K562 (cell line): ENCODE measurements around the gene PRSS12. TPM values are rescaled to one million over a fixed set of nuclear protein-coding genes. Genes with fewer than 3 reads are reported as not detected.

Experiments
- ATAC-seq: fragments of 200-7000 bp; cut with Tn5 transposase; 3 replicates; pipeline ENCODE4 v1.9.1; 2020; ENCODE audit warnings: moderate library complexity
- BruUV-seq: library from RNA; stranded (reverse); fragments of 400-500 nt; replicated peaks from 2 replicates; lab custom pipeline; 2021; lab: Mats Ljungman, UMichigan
- CTCF ChIA-PET: fragments of 300-600 bp; formaldehyde crosslinking; extraction: SDS; loops from one replicate; lab custom pipeline; 2021; ENCODE audit warnings: low intra/inter-chr PET ratio; lab: Yijun Ruan, JAX
- POLR2A ChIA-PET: fragments of 300-600, 350-650 bp; sonication (Branson Sonifier 250); formaldehyde crosslinking; extraction: SDS; loops from one replicate; lab custom pipeline; 2021; ENCODE audit warnings: antibody characterized with exemption, inconsistent platforms; lab: Yijun Ruan, JAX
- DNase-seq, 4 experiments: peaks; one replicate each; pipeline versions ENCODE4 v3.0.0 to v3.0.0-alpha.2; 2011 to 2018; ENCODE audit warnings: low spot score in 3 of 4, mixed read lengths in 3 of 4; ENCODE audit errors: extremely low read depth in 1 of 4
- FAIRE-seq: peaks from 2 replicates; lab custom pipeline; 2011; peaks lifted over from hg19 to GRCh38; lab: Jason Lieb, UNC
- H2AFZ ChIP-seq: 2 replicates; pipeline ENCODE4 v1.6.0; 2011; ENCODE audit warnings: low read depth, low read length, control low read depth, inconsistent platforms
- H3K27ac ChIP-seq: fragments of 200-600 bp; 3 replicates; pipeline ENCODE4 v1.8.0; 2011; ENCODE audit warnings: low read depth, mild to moderate bottlenecking, control low read depth, inconsistent platforms, low read length, moderate library complexity, mixed read lengths; ENCODE audit errors: extremely low read depth
- H3K27me3 ChIP-seq, 2 experiments: fragments of 300-600 bp in 1 of 2; 2 replicates in 1 of 2; 3 replicates in 1 of 2; pipeline versions ENCODE4 v1.6.0 to v1.8.0; 2011; ENCODE audit warnings: inconsistent platforms in 2 of 2, low read length in 2 of 2, mild to moderate bottlenecking in 1 of 2, mixed read lengths in 1 of 2, moderate library complexity in 1 of 2; ENCODE audit not compliant: control insufficient read depth in 2 of 2, insufficient read depth in 2 of 2
- H3K36me3 ChIP-seq: fragments of 300-600 bp; 3 replicates; pipeline ENCODE4 v1.8.0; 2011; ENCODE audit warnings: mild to moderate bottlenecking, low read length, inconsistent platforms; ENCODE audit not compliant: control insufficient read depth, insufficient read depth
- H3K4me1 ChIP-seq, 2 experiments: fragments of 200-600 bp in 1 of 2; replicated peaks in 1 of 2; 2 replicates in 1 of 2; 3 replicates in 1 of 2; pipeline versions ENCODE4 v1.5.1 to v1.8.0; 2011; ENCODE audit warnings: inconsistent platforms in 2 of 2, low read length in 2 of 2, mild to moderate bottlenecking in 1 of 2, mixed read lengths in 1 of 2, moderate library complexity in 1 of 2; ENCODE audit not compliant: control insufficient read depth in 2 of 2, insufficient read depth in 2 of 2
- H3K4me2 ChIP-seq: 2 replicates; pipeline ENCODE4 v1.6.1; 2011; ENCODE audit warnings: low read length, control low read depth, inconsistent platforms, mixed read lengths; ENCODE audit not compliant: insufficient read depth
- H3K4me3 ChIP-seq: fragments of 200-600 bp; sonication (generic), shearing (Covaris generic); 2 replicates; pipeline ENCODE4 v1.5.1; 2016; ENCODE audit warnings: control low read depth, inconsistent platforms
- H3K79me2 ChIP-seq: fragments of 200-600 bp; 3 replicates; pipeline ENCODE4 v1.8.0; 2011; ENCODE audit warnings: low read length, inconsistent platforms; ENCODE audit not compliant: control insufficient read depth, insufficient read depth
- H3K9ac ChIP-seq, 2 experiments: 2 replicates each; pipeline versions ENCODE4 v1.6.0 to v1.6.1; 2011; ENCODE audit warnings: low read depth in 2 of 2, low read length in 2 of 2, control low read depth in 1 of 2, inconsistent platforms in 1 of 2, mild to moderate bottlenecking in 1 of 2, mixed read lengths in 1 of 2; ENCODE audit not compliant: insufficient read depth in 1 of 2
- H3K9me1 ChIP-seq: one replicate; pipeline ENCODE4 v1.6.0; 2011; ENCODE audit warnings: inconsistent platforms, mild to moderate bottlenecking, low read length, moderate library complexity; ENCODE audit not compliant: control insufficient read depth, insufficient read depth
- H3K9me3 ChIP-seq: replicated peaks from 2 replicates; pipeline ENCODE4 v1.5.1; 2011; ENCODE audit warnings: low read depth, low read length, inconsistent platforms; ENCODE audit not compliant: control insufficient read depth, insufficient read depth
- H4K20me1 ChIP-seq: replicated peaks from 2 replicates; pipeline ENCODE4 v1.6.1; 2011; ENCODE audit warnings: low read length, inconsistent platforms, mixed read lengths; ENCODE audit not compliant: control insufficient read depth, insufficient read depth
- AFF1 ChIP-seq, 2 experiments: fragments of 450-650 bp; IDR thresholded peaks; 2 replicates each; pipeline ENCODE4 v1.6.1; 2018; ENCODE audit warnings: mild to moderate bottlenecking in 2 of 2, low read depth in 1 of 2; ENCODE audit not compliant: partially characterized antibody in 2 of 2
- ATF7 ChIP-seq: fragments of 450-650 bp; IDR thresholded peaks from 2 replicates; pipeline ENCODE4 v1.7.1; 2014; ENCODE audit warnings: mild to moderate bottlenecking, moderate library complexity
- FUS ChIP-seq: fragments of 200-400 bp; formaldehyde crosslinking; optimal IDR thresholded peaks from 2 replicates; pipeline ENCODE3; 2017; ENCODE audit warnings: low read depth, low read length
- KLF10 ChIP-seq: fragments of 250-450 bp; sonication (Bioruptor Pico); IDR thresholded peaks from 2 replicates; pipeline ENCODE4 v1.6.1; 2021; ENCODE audit warnings: matching md5 sums
- NR2C2 ChIP-seq, 2 experiments: fragments of 200-800 bp in 1 of 2; sonication (Bioruptor generic) in 1 of 2; sonication (generic) in 1 of 2; formaldehyde crosslinking in 1 of 2; IDR thresholded peaks; 2 replicates each; pipeline versions ENCODE4 v1.6.1 to v1.8.0; 2016 to 2022; ENCODE audit warnings: mild to moderate bottlenecking in 1 of 2, missing compliant biosample characterization in 1 of 2, missing genetic modification characterization in 1 of 2, missing genetic modification reagents in 1 of 2
- NRF1 ChIP-seq, 2 experiments: fragments of 450-650 bp; IDR thresholded peaks in 1 of 2; conservative IDR thresholded peaks in 1 of 2; 2 replicates each; pipeline ENCODE4 v1.6.1; 2014; ENCODE audit warnings: mild to moderate bottlenecking in 2 of 2
- POU5F1 ChIP-seq: fragments of 150-350 bp; IDR thresholded peaks from 2 replicates; pipeline ENCODE4 v1.6.1; 2014; ENCODE audit warnings: borderline replicate concordance, low read length, low read depth, mild to moderate bottlenecking; ENCODE audit not compliant: partially characterized antibody
- PTRF ChIP-seq: fragments of 450-650 bp; IDR thresholded peaks from 2 replicates; pipeline ENCODE4 v1.6.1; 2016; ENCODE audit warnings: mild to moderate bottlenecking, missing genetic modification characterization, missing compliant biosample characterization
- RBM39 ChIP-seq: fragments of 200-400 bp; formaldehyde crosslinking; optimal IDR thresholded peaks from 2 replicates; pipeline ENCODE3; 2018; ENCODE audit warnings: low read depth, low read length
- SNIP1 ChIP-seq: fragments of 450-650 bp; IDR thresholded peaks from 2 replicates; pipeline ENCODE4 v1.7.1; 2017; ENCODE audit warnings: low read depth, mild to moderate bottlenecking
- TAF7 ChIP-seq: fragments of 450-650 bp; IDR thresholded peaks from 2 replicates; pipeline ENCODE4 v1.6.1; 2016; ENCODE audit warnings: missing genetic modification characterization, missing compliant biosample characterization
- THRA ChIP-seq: fragments of 450-650 bp; IDR thresholded peaks from 2 replicates; pipeline ENCODE4 v1.6.1; 2017; ENCODE audit warnings: mild to moderate bottlenecking, moderate library complexity
- ZBED1 ChIP-seq: IDR thresholded peaks from 2 replicates; pipeline ENCODE4 v1.6.1; 2014
- ZNF644 ChIP-seq: fragments of 200-800 bp; sonication (Bioruptor generic); IDR thresholded peaks from 2 replicates; pipeline ENCODE4 v1.6.1; 2016; ENCODE audit warnings: low read depth, missing genetic modification characterization, missing compliant biosample characterization
- WGBS: fragments of 100-300 bp; shearing (Covaris generic); methylation state at CpG from one replicate; pipeline ENCODE4 v1.1.6; 2016; ENCODE audit warnings: low coverage, mixed read lengths; ENCODE audit not compliant: insufficient coverage; ENCODE audit errors: missing lambda C conversion rate; 5-methylcytosine and 5-hydroxymethylcytosine counted together
- in situ Hi-C: fragments of 300-500 bp; cut with MboI; formaldehyde crosslinking; loops from 4 replicates; pipeline ENCODE4 v1.15.0; 2018; ENCODE audit warnings: inconsistent platforms, mixed read lengths
- intact Hi-C: fragments of 100-400 bp; cut with micrococcal nuclease; formaldehyde crosslinking; loops from 2 replicates; pipeline ENCODE4 v1.14.2; 2022
- polyA plus RNA-seq, 8 experiments: library from polyadenylated mRNA; depleted of rRNA in 4 of 8; stranded (reverse) in 5 of 8; unstranded in 3 of 8; fragments of >200 nt; fragmentation: Nextera tagmentation in 2 of 8; fragmentation: Illumina TruSeq in 1 of 8; extraction: Ambion mirVana in 2 of 8; extraction: Trizol in 1 of 8; gene quantifications; 2 replicates each; pipeline versions ENCODE4 v1.2.1 to v1.2.3, GENCODE V29; 2011 to 2014; ENCODE audit warnings: inconsistent platforms in 1 of 8, missing spikeins in 1 of 8
- total RNA-seq, 7 experiments: library from RNA; depleted of rRNA in 6 of 7; stranded (reverse); fragments of >200 nt in 6 of 7; fragmentation: Illumina TruSeq in 2 of 7; extraction: Trizol in 2 of 7; gene quantifications; 2 replicates each; pipeline versions ENCODE4 v1.2.1 to v1.2.3, GENCODE V29; 2011 to 2021; ENCODE audit warnings: low replicate concordance in 1 of 7
- TF ChIP-seq, protein P1 (sequence below), 2 experiments: fragments of 150-350 bp in 1 of 2; IDR thresholded peaks; 2 replicates each; pipeline ENCODE4 v1.6.1; 2012 to 2016; ENCODE audit warnings: low read depth in 2 of 2, low read length in 2 of 2, mild to moderate bottlenecking in 1 of 2, moderate library complexity in 1 of 2

The PRSS12 gene
- total and polyA plus RNA-seq, 9 of the 15 experiments (the other 6 are each of a cell fraction or from before 2014, with no cell fraction given) = 0.06 to 0.11 (median 0.09) TPM; not detected in 6

DNA sequence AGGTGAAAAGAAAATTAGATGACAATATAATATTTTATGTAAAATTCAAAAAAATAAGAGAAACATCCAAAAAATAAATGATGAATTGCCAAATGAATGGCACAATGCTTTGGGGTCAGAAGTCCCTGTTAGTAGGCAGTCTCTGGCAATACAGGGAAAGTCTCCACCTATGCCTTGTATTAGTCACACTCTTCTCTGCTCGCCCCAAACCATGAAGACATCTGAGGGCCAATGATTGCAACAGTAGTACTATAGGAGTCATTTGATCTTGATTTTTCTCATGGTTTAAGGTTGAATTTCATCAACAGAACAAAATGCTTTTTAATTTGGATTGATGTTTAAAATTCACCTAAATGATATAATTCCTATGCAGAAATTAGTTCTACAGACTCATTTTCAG, 3.9 kb upstream of the PRSS12 start:
- FAIRE-seq = no peak
- ATAC-seq = no peak
- POLR2A ChIA-PET = no interaction called here
- Histone ChIP-seq H3K4me3 (no peak overlapping the region), H3K4me2 (no peak overlapping the region), H3K4me1 (peaks cover 0 to 5% of the 10 kb centered on the region in 2 experiments; a peak in 1 of 5 replicates), H3K27ac (no peak overlapping the region), H3K79me2 (no peaks in the 10 kb centered on the region), H2AFZ (no peak overlapping the region), H3K9me1 (no peaks in the 10 kb centered on the region), H4K20me1 (no peaks in the 10 kb centered on the region), H3K9me3 (no peaks in the 10 kb centered on the region), H3K27me3 (peaks cover 2 to 9% of the 10 kb centered on the region in 2 experiments; a peak in 3 of 5 replicates), H3K36me3 (no peaks in the 10 kb centered on the region), H3K9ac (no peak overlapping the region)
- CTCF ChIA-PET = no interaction called here
- BruUV-seq = no TSS peak
- intact Hi-C loops (no loop called here), in situ Hi-C loops (no loop called here)
- no peak for DNase-seq
- 0% methylated on average over 1 of the region's 1 CpG for WGBS
- TF ChIP-seq, protein P1, sequence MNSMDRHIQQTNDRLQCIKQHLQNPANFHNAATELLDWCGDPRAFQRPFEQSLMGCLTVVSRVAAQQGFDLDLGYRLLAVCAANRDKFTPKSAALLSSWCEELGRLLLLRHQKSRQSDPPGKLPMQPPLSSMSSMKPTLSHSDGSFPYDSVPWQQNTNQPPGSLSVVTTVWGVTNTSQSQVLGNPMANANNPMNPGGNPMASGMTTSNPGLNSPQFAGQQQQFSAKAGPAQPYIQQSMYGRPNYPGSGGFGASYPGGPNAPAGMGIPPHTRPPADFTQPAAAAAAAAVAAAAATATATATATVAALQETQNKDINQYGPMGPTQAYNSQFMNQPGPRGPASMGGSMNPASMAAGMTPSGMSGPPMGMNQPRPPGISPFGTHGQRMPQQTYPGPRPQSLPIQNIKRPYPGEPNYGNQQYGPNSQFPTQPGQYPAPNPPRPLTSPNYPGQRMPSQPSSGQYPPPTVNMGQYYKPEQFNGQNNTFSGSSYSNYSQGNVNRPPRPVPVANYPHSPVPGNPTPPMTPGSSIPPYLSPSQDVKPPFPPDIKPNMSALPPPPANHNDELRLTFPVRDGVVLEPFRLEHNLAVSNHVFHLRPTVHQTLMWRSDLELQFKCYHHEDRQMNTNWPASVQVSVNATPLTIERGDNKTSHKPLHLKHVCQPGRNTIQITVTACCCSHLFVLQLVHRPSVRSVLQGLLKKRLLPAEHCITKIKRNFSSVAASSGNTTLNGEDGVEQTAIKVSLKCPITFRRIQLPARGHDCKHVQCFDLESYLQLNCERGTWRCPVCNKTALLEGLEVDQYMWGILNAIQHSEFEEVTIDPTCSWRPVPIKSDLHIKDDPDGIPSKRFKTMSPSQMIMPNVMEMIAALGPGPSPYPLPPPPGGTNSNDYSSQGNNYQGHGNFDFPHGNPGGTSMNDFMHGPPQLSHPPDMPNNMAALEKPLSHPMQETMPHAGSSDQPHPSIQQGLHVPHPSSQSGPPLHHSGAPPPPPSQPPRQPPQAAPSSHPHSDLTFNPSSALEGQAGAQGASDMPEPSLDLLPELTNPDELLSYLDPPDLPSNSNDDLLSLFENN (IDR thresholded peaks at IDR 0.05; ENCODE audit: low read depth in 2 of 2, low read length in 2 of 2) = no peak
- TF ChIP-seq TAF7 (tag) (no peak), ATF7 (no peak), FUS (no peak), RBM39 (no peak), NR2C2 (CRISPR knock-in tag; IDR thresholded peaks at IDR 0.05) (no peak), NR2C2 (tag; IDR thresholded peaks at IDR 0.05) (no peak), SNIP1 (no peak), AFF1 (IDR thresholded peaks at IDR 0.05; ENCODE audit: low read depth in 1 of 2, partially characterized antibody in 2 of 2) (no peak), KLF10 (CRISPR knock-in tag) (no peak), ZBED1 (no peak), PTRF (tag) (no peak), ZNF644 (no peak), NRF1 (conservative IDR thresholded peaks at IDR 0.05 in 1 of 2, IDR thresholded peaks at IDR 0.05 in 1 of 2) (no peak), POU5F1 (no peak), THRA (no peak)
